GM10248 (cell line): Measurements from ENCODE around the gene TARBP2.

Source experiments
- CTCF ChIA-PET: fragments of 300-600 bp; sonication (Branson Sonifier 250); formaldehyde crosslinking; extraction: SDS; loops from one replicate; lab custom pipeline; 2021; ENCODE audit warnings: antibody characterized with exemption; lab: Yijun Ruan, JAX
- POLR2A ChIA-PET: fragments of 350-650 bp; sonication (Branson Sonifier 250); formaldehyde crosslinking; extraction: SDS; loops from one replicate; lab custom pipeline; 2020; ENCODE audit warnings: antibody characterized with exemption; lab: Yijun Ruan, JAX
- DNase-seq: peaks from one replicate; pipeline ENCODE4 v3.0.0; 2012; ENCODE audit errors: extremely low spot score
- CTCF ChIP-seq: IDR thresholded peaks from 2 replicates; pipeline ENCODE4 v1.5.1; 2012; ENCODE audit warnings: mild to moderate bottlenecking, low read depth; ENCODE audit errors: extremely low read depth, missing control alignments, control extremely low read depth

Gene TARBP2

DNA sequence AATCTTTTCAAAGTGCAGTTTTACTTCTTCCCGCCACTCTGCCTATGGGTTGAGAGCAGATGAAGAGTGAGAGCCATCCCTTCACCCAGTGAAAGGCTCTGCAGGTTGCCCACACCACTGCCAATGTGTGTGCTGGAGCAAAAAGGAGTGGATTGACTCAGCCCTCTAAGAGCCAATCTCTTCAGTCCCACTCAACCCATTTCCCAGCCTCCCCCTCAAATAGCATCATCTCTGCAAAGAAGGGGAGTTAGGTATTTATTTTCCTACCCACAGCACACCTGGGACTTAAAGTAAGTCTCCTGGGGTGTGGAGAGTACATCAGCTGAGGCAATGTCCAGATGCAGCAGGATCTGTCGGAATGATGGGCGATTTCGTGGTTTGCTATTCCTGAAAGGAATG lies 17.1 kb upstream of the TARBP2 start:
- DNase-seq = no peak
- no peak for TF ChIP-seq CTCF
- ChIA-PET POLR2A (interaction anchor here (0.9 kb wide), 1 partner anchor 10 kb away, joined by 3 read pairs; no protein-coding TSS in a partner anchor), CTCF (interaction anchor here (1.3 to 3.0 kb wide), 4 partner anchors 11 to 132 kb away, joined by 4 to 20 read pairs (median 10); no protein-coding TSS in a partner anchor)

DNA sequence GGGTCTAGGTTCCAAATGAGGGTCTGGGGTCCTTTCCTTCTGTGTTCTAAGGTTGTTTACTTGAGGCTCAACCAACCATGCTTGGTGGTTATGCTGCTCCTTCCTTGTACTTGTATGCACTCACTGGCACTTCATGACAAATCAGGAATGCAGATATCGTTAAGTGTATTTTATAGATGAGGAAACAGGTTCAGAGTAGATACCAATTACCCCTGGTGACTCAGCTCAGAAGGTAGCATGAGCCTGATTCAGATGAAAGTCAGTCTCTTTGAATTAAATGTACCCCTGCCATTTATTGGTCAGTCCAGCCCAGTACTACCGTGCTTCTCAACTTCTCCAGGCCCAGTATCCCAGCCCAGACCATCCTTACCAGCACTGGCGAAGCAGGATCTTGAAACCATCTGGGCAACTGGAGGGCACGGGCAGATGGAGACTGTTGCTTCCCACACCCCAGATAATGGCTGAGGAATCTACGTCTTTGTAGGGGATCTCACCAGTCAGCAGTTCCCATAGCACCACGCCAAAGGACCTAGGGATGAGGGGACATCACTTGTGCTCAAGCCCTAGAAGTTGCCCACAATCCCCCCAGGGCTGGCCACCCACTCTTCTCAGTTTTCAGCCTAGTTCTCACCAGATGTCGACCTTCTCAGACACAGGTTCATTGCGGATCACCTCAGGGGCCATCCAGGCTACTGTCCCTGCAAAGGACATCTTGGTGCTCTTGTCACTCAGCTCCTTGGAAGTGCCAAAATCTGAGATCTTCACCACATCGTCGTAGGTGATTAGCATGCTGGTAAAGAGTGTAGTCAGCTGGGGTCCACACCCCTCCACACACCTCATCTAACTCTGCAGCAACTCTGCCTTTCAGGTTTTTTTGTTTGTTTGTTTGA lies 16.2 kb upstream of the TARBP2 start:
- POLR2A ChIA-PET = no interaction called here
- no peak for TF ChIP-seq CTCF
- no peak for DNase-seq
- CTCF ChIA-PET = no interaction called here

DNA sequence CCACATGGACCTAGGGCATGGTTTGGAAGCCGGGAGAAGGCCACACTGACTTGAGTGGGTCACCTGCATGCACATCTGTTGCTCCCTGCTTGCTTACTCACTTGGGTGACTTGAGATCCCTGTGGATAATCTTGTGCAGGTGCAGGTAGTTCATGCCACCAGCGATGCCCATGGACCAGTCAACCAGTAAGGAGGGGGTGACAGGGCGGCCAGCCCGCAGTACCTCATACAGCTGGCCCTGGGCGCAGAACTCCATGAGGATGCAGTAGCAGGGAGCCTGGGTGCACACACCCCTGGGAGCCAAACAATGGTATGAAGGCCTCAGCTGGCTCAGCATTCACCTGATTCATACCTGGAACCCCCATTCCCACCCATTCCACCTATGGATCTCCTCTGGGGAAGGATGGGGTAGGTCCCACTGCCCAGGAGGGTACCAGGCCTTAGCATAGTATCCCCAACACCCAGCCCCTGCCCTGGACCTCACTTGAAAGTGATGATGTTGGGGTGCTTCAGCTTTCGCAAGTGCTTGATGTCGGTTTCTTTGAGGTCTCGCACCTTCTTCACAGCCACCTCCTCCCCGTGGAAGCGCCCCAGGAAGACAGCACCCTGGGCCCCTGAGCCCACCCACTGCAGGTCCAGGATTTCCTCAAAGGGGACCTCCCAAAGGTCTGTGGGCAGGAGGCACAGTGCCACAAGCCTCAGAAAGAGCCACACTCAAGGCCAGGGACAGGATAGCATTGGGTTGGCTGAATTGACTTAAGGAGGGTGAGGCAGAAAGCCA lies 14.9 kb upstream of the TARBP2 start:
- DNase-seq = no peak
- ChIA-PET CTCF (interaction anchor here (0.9 to 1.0 kb wide), 2 partner anchors 9 to 164 kb away, joined by 3 read pairs; no protein-coding TSS in a partner anchor), POLR2A (interaction anchor here (1.0 kb wide), 2 partner anchors 14 kb away, joined by 3 to 6 read pairs; partner anchors contain the start of gene TARBP2)
- TF ChIP-seq CTCF = no peak

GRCh38 chr12:53486736-53487487 lies 14.2 kb upstream of the TARBP2 start:
- CTCF ChIA-PET = interaction anchor here (0.9 to 1.0 kb wide), 2 partner anchors 10 to 165 kb away, joined by 3 read pairs; no protein-coding TSS in a partner anchor
- no peak for TF ChIP-seq CTCF
- no peak for DNase-seq
- POLR2A ChIA-PET = interaction anchor here (1.0 kb wide), 1 partner anchor 15 kb away, joined by 6 read pairs; no protein-coding TSS in a partner anchor

GRCh38 chr12:53489242-53489864 lies 11.7 kb upstream of the TARBP2 start:
- POLR2A ChIA-PET = interaction anchor here (0.6 to 1.9 kb wide), 3 partner anchors 8 to 32 kb away, joined by 4 to 12 read pairs (median 8); no protein-coding TSS in a partner anchor

More at GRCh38 chr12:53489242-53489864, 11.7 kb upstream of the TARBP2 start:
- no peak for TF ChIP-seq CTCF
- CTCF ChIA-PET = interaction anchor here (0.8 to 3.4 kb wide), 8 partner anchors 8 to 168 kb away, joined by 3 to 18 read pairs (median 3); partner anchors contain the start of genes AAAS and TARBP2
- no peak for DNase-seq
